RWPE1 (cell line): ENCODE results near the gene CDON.

ENCODE experiments used
- CTCF ChIA-PET: fragments of 350-600 bp; sonication (Branson Sonifier 250); formaldehyde crosslinking; extraction: SDS; loops from one replicate; lab custom pipeline; 2021; lab: Yijun Ruan, JAX
- POLR2A ChIA-PET: fragments of 400-600 bp; formaldehyde crosslinking; extraction: SDS; loops from one replicate; lab custom pipeline; 2020; ENCODE audit warnings: antibody characterized with exemption; ENCODE audit not compliant: low non-redundant PET; lab: Yijun Ruan, JAX
- DNase-seq: peaks from one replicate; pipeline ENCODE4 v3.0.0; 2012; ENCODE audit warnings: low spot score
- H3K27ac ChIP-seq: fragments of 450-650 bp; 2 replicates; pipeline ENCODE4 v1.5.1; 2017
- CTCF ChIP-seq: fragments of 450-650 bp; conservative IDR thresholded peaks from 2 replicates; pipeline ENCODE4 v1.5.1; 2017; ENCODE audit warnings: low read depth, mild to moderate bottlenecking

CDON gene

GRCh38 chr11:125946712-125947418 lies 115.8 kb downstream of the CDON start:
- no peak overlapping the region for H3K27ac ChIP-seq
- DNase-seq, result no peak
- ChIA-PET POLR2A (no interaction called here), CTCF (no interaction called here)
- TF ChIP-seq CTCF, result no peak

GRCh38 chr11:125945797-125946520 lies 116.7 kb downstream of the CDON start, which contains the start of gene VSIG10L2:
Gene VSIG10L2, plus strand, starts transcription at chr11:125946044. Its CDS starts 12 bp downstream, at chr11:125946056.
- POLR2A ChIA-PET, result no interaction called here
- CTCF ChIA-PET, result no interaction called here
- no peak within 1 kb of the TSS for H3K27ac ChIP-seq
- TF ChIP-seq CTCF, result no peak
- no peak for DNase-seq

DNA sequence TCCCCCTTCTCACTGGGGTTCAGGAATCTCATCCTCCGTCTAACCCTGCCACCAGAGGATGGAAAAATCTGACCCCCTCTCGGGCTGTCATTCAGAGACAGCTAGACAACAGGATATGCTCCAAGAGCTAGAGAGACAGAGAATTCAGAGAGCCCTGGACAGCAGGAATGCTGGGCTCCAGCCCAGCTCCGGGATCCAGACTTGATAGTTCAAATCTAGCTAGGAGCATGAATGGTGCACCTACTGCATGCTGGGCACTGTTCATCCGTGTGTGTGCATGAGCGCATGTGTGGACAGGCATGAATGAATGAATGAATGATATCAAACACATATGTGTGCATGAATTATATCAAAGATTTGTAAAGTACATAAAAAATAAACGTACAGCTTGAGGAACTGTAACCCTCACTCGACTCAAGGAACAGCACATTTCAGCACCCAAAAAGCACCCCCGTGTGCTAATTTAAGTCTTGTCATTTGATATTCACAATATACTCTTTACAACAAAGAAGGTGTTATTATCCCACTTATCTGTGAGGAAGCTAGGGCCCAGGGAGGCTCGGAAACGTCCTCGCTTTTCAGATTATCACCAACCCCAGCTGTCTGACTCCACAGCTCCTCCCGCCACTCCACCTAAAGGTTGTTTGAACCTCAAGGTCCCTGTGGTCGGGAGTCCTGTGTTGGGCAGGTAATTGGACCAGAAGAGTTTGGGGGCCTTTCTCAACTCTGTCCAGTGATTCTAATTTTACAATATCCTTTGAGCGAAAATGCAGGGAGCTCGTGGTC lies 117.5 kb downstream of the CDON start:
- H3K27ac ChIP-seq, result no peak overlapping the region
- CTCF ChIA-PET, result no interaction called here
- TF ChIP-seq CTCF, result no peak
- POLR2A ChIA-PET, result no interaction called here
- DNase-seq, result no peak

- TF ChIP-seq CTCF, result no peak
- CTCF ChIA-PET, result interaction anchor here (0.6 kb wide), 1 partner anchor 135 kb away, joined by 4 read pairs; no protein-coding TSS in a partner anchor
- no peak for DNase-seq
- POLR2A ChIA-PET, result no interaction called here
- H3K27ac ChIP-seq, result no peak overlapping the region
Measured at GRCh38 chr11:125944350-125945010, 118.2 kb downstream of the CDON start.

- no peak overlapping the region for H3K27ac ChIP-seq
- no peak for TF ChIP-seq CTCF
- DNase-seq, result no peak
- CTCF ChIA-PET, result interaction anchor here (0.5 to 3.3 kb wide), 4 partner anchors 21 to 246 kb away, joined by 3 to 10 read pairs (median 6); no protein-coding TSS in a partner anchor
- POLR2A ChIA-PET, result no interaction called here
Measured at GRCh38 chr11:125943661-125944349, 118.9 kb downstream of the CDON start.
